ENCODE measurements around the gene KIF15.

KIF15 gene

GRCh38 chr3:44899683-44900367 lies 138.2 kb downstream of the KIF15 start:
- H3K4me3 ChIP-seq (ENCODE audit: control insufficient read depth, low read depth, low read length) = no peak overlapping the region
- no peak for DNase-seq (ENCODE audit: low read depth)
- TF ChIP-seq CTCF (IDR thresholded peaks at IDR 0.05; ENCODE audit: control insufficient read depth, insufficient read depth, low read depth, low read length, missing control alignments) = no peak

- no peak for TF ChIP-seq CTCF (IDR thresholded peaks at IDR 0.05; ENCODE audit: control insufficient read depth, insufficient read depth, low read depth, low read length, missing control alignments)
- DNase-seq (ENCODE audit: low read depth) = no peak
- H3K4me3 ChIP-seq (ENCODE audit: control insufficient read depth, low read depth, low read length) = no peak overlapping the region
These were observed 141.0 kb downstream of the KIF15 start for GRCh38 chr3:44902628-44903027.
